Naive thymus-derived CD4-positive, alpha-beta T cell (primary cell): ENCODE results near the gene CD74. TPM values are rescaled to one million over a fixed set of nuclear protein-coding genes. Genes with fewer than 3 reads are reported as not detected.

Source experiments
- ATAC-seq: fragments of 150-1000 bp; cut with Tn5 transposase; 2 replicates; pipeline ENCODE4 v1.10.0; 2021; ENCODE audit warnings: mild to moderate bottlenecking, moderate library complexity
- CTCF ChIA-PET: fragments of 350-600 bp; sonication (Branson Sonifier 250); formaldehyde crosslinking; loops from one replicate; lab custom pipeline; 2021; ENCODE audit warnings: antibody characterized with exemption; lab: Charles Lee
- POLR2A ChIA-PET: fragments of 350-600 bp; sonication (Branson Sonifier 250); formaldehyde crosslinking; loops from one replicate; lab custom pipeline; 2021; ENCODE audit warnings: antibody characterized with exemption, inconsistent platforms; lab: Charles Lee
- DNase-seq, 9 donors: peaks; one replicate each; pipeline versions ENCODE4 v3.0.0 to v3.0.0-alpha.2; 2020 to 2022; ENCODE audit warnings: mixed read lengths in 1 of 9
- H3K27ac ChIP-seq: one replicate; pipeline ENCODE4 v1.7.0; 2013; ENCODE audit warnings: mild to moderate bottlenecking, low read depth, low read length, moderate library complexity
- H3K27me3 ChIP-seq, 2 donors: one replicate each; pipeline ENCODE4 v1.7.0; 2013; ENCODE audit warnings: low read length in 2 of 2, mild to moderate bottlenecking in 2 of 2, moderate library complexity in 2 of 2; ENCODE audit not compliant: control insufficient read depth in 2 of 2, insufficient read depth in 2 of 2
- H3K36me3 ChIP-seq, 3 experiments: 1 replicate in 2 of 3; 2 replicates in 1 of 3; pipeline ENCODE4 v1.7.0; 2013; ENCODE audit warnings: low read length in 3 of 3, mild to moderate bottlenecking in 3 of 3, moderate library complexity in 1 of 3; ENCODE audit not compliant: insufficient read depth in 3 of 3, control insufficient read depth in 2 of 3
- H3K4me1 ChIP-seq, 2 donors: one replicate each; pipeline ENCODE4 v1.7.0; 2013; ENCODE audit warnings: low read length in 2 of 2, mild to moderate bottlenecking in 2 of 2, moderate library complexity in 1 of 2; ENCODE audit not compliant: control insufficient read depth in 2 of 2, insufficient read depth in 2 of 2
- H3K4me3 ChIP-seq: 2 replicates; pipeline ENCODE4 v1.7.0; 2013; ENCODE audit warnings: mild to moderate bottlenecking, low read length
- H3K9me3 ChIP-seq, 3 experiments: 1 replicate in 2 of 3; 2 replicates in 1 of 3; pipeline ENCODE4 v1.7.0; 2013; ENCODE audit warnings: low read length in 3 of 3; ENCODE audit not compliant: control insufficient read depth in 2 of 3
- H3K27ac Mint-ChIP-seq, 9 donors: one replicate each; pipeline ENCODE4 v1.8.0; 2020 to 2022; ENCODE audit warnings: mixed read lengths in 9 of 9, mild to moderate bottlenecking in 8 of 9, moderate library complexity in 5 of 9, inconsistent platforms in 2 of 9
- H3K27me3 Mint-ChIP-seq, 5 donors: one replicate each; pipeline ENCODE4 v1.8.0; 2021 to 2022; ENCODE audit warnings: mixed read lengths in 5 of 5, mild to moderate bottlenecking in 1 of 5
- H3K36me3 Mint-ChIP-seq, 5 donors: one replicate each; pipeline ENCODE4 v1.8.0; 2020 to 2022; ENCODE audit warnings: mixed read lengths in 5 of 5, mild to moderate bottlenecking in 3 of 5, inconsistent platforms in 1 of 5
- H3K4me1 Mint-ChIP-seq, 7 donors: one replicate each; pipeline ENCODE4 v1.8.0; 2020 to 2022; ENCODE audit warnings: mixed read lengths in 7 of 7, mild to moderate bottlenecking in 3 of 7, inconsistent platforms in 1 of 7
- H3K4me3 Mint-ChIP-seq, 10 donors: one replicate each; pipeline ENCODE4 v1.8.0; 2020 to 2022; ENCODE audit warnings: mild to moderate bottlenecking in 10 of 10, mixed read lengths in 10 of 10, moderate library complexity in 6 of 10, inconsistent platforms in 2 of 10
- H3K9me3 Mint-ChIP-seq, 11 donors: one replicate each; pipeline ENCODE4 v1.8.0; 2020 to 2022; ENCODE audit warnings: mixed read lengths in 11 of 11, mild to moderate bottlenecking in 4 of 11, inconsistent platforms in 1 of 11, moderate library complexity in 1 of 11
- intact Hi-C, 2 donors: fragments of 100-400 bp; cut with micrococcal nuclease; formaldehyde crosslinking; loops; one replicate each; pipeline ENCODE4 v1.15.1; 2023
- polyA plus RNA-seq, 2 donors: library from polyadenylated mRNA; unstranded; fragments of 300-500 nt; fragmentation: Illumina TruSeq; gene quantifications; one replicate each; pipeline ENCODE4 v1.2.3, GENCODE V29; 2021
- total RNA-seq, 6 experiments: library from RNA in 5 of 6; stranded (reverse) in 5 of 6; gene quantifications; 1 replicate in 5 of 6; 2 replicates in 1 of 6; pipeline ENCODE4 v1.2.3 and lab custom pipeline; 2021 to 2026

Gene CD74
- total and polyA plus RNA-seq, 7 experiments from 2014 or later, result 153 to 1,948 (median 413) TPM

DNA sequence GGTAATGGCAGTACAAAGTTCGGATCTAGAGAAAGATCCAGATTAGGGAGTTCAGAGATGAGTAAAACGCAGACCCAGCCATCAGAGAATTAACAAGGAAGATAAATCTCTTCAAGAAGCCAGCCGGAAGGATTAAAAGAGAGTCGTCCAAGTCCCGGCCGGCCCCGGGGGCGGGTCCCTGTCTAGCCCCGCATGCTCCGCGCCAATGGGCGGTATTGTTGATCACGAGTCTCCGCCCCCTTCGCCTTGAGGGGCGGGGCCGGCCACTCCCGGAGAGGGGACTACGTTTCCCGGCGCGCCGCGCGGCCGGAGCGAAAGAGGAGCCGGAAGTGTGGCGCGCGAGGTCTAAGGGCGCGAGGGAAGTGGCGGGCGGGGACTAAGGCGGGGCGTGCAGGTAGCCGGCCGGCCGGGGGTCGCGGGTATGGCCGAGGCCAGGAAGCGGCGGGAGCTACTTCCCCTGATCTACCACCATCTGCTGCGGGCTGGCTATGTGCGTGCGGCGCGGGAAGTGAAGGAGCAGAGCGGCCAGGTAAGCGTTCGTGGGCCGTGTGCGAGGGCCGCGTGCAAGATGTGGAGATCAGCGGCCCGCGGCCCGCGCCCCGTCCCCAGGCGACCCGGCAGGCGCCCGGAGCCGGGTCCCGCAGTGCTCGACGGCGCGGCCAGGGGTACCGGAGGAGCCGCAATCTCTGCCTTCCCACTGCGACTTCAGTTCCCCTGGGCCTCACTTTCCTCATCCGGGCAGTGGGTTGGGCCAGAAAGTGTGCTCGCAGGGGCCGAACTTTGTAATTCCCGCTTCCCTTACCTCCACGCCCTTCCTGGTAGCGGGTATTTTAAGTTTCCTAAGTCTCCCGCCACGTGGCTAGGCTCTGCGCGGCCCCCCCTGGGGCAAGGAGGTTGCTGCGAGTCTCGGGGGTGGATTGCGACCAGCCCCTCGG, 55.1 kb downstream of the CD74 start, which contains the start of gene TCOF1:
Gene TCOF1 (plus strand): TSS at position 372 of the 935 bp plus-strand sequence. CDS start 50 bp downstream, at position 422.
- intact Hi-C loops, result loop anchor here (1.0 to 10.0 kb wide), 23 partner anchors 53 to 1975 kb away; partner anchors contain the start of genes CSNK1A1 (in 2 of the 2), G3BP1 (in 2 of the 2), HMGXB3 (in 2 of the 2) and RBM22 (in 2 of the 2)
- POLR2A ChIA-PET, result interaction anchor here (1.8 kb wide), 1 partner anchor 92 kb away, joined by 7 read pairs; the partner anchor contains the start of gene RPS14
- Histone ChIP-seq H3K36me3 (peaks cover 3 to 22% (median 5%) of the 10 kb centered on the region in 3 experiments), H3K27ac (peak within 1 kb of the TSS; percentile 81), H3K9me3 (no peaks in the 10 kb centered on the region), H3K4me3 (peak within 1 kb of the TSS; percentile 62), H3K27me3 (no peaks in the 10 kb centered on the region), H3K4me1 (peaks cover 23 to 24% of the 10 kb centered on the region in 2 donors)
- DNase-seq, result peak; percentile 94 to 98 (median 97)
- ATAC-seq, result peak; percentile 100
- peak within 1 kb of the TSS; percentile 87 to 97 (median 96) for H3K27ac Mint-ChIP-seq
- H3K9me3 Mint-ChIP-seq, result no peaks in the 10 kb centered on the region
- peak within 1 kb of the TSS; percentile 85 to 95 (median 91) for H3K4me3 Mint-ChIP-seq
- CTCF ChIA-PET, result interaction anchor here (0.8 kb wide), 1 partner anchor 13 kb away, joined by 3 read pairs; no protein-coding TSS in a partner anchor
- H3K27me3 Mint-ChIP-seq, result peaks cover 0 to 2% (median 0%) of the 10 kb centered on the region in 5 donors
- peaks cover 35 to 54% (median 48%) of the 10 kb centered on the region in 7 donors for H3K4me1 Mint-ChIP-seq
- H3K36me3 Mint-ChIP-seq, result peaks cover 9 to 22% (median 15%) of the 10 kb centered on the region in 5 donors

DNA sequence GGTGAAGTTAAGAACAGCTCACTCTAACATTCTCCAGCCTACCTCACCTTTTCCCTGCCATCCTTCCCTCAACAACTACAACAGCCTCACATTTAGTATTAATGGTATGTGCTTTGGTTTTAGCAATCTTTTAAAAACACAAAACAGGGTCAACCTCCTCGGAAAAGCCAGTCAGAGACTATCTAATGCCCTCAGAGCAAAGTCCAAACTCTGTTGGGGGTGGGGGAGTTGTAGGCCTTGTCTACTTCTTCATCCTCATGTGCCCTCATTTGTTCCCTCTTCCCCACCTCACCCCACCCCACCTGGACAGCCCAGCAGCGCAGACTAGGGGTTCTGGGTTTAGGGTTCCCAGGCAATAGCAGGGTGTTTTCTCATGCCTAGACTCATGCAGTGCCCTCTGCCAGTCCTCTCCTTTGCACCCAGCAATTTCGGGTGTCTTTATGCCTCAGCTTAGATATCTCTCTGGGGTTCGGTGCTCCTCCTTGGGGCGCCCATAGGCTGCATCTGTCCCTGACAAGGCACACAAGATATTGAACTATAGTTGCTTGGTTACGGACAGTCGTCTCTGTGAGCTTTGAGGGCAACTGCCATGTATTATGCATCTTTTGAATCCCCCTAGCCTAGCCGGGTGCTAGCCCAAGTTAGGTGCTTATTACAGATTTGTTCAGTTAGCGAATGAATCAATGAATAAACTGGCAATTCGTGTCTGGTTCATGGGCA, 56.0 kb downstream of the CD74 start:
- intact Hi-C loops, result loop anchor here (1.0 to 10.0 kb wide), 23 partner anchors 54 to 1974 kb away; partner anchors contain the start of genes CSNK1A1 (in 2 of the 2), G3BP1 (in 2 of the 2), HMGXB3 (in 2 of the 2) and RBM22 (in 2 of the 2)
- H3K27me3 Mint-ChIP-seq, result peaks cover 0 to 5% (median 0%) of the 10 kb centered on the region in 5 donors
- DNase-seq (no peak), ATAC-seq (no peak)
- Histone ChIP-seq H3K27ac (peak overlapping the region; percentile 81), H3K4me1 (peaks cover 23 to 24% of the 10 kb centered on the region in 2 donors), H3K9me3 (no peaks in the 10 kb centered on the region), H3K27me3 (no peaks in the 10 kb centered on the region), H3K36me3 (peaks cover 0 to 13% (median 4%) of the 10 kb centered on the region in 3 experiments), H3K4me3 (peak overlapping the region; percentile 62)
- CTCF ChIA-PET, result interaction anchor here (0.8 to 1.1 kb wide), 2 partner anchors 13 to 343 kb away, joined by 3 read pairs; no protein-coding TSS in a partner anchor
- peaks cover 5 to 13% (median 11%) of the 10 kb centered on the region in 5 donors for H3K36me3 Mint-ChIP-seq
- no peaks in the 10 kb centered on the region for H3K9me3 Mint-ChIP-seq
- peak overlapping the region; percentile 81 to 97 (median 96) for H3K27ac Mint-ChIP-seq
- peaks cover 30 to 48% (median 40%) of the 10 kb centered on the region in 7 donors for H3K4me1 Mint-ChIP-seq
- peak overlapping the region; percentile 85 to 95 (median 91) for H3K4me3 Mint-ChIP-seq
- POLR2A ChIA-PET, result interaction anchor here (1.0 to 1.8 kb wide), 2 partner anchors 56 to 93 kb away, joined by 4 to 7 read pairs; partner anchors contain the start of genes CD74 and RPS14

DNA sequence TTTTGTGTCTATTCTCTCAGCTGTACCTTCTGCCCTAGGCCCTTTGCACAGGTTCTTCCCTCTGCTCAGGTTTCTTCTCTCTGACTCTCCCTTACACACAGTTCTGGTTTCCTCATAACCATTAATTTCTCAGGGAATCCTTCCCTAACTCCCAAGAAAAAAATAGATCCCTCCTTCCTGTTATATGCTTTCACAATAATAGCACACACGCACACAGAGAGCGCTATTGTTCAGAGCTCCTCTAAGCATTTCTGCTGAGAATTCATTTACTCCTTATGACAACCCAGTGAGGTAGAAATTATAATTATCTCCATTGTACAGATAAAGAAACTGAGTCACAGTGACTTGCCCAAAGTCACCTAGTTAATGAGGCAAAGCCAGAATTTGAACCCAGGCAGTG, 56.9 kb downstream of the CD74 start:
- no peak overlapping the region for H3K4me3 ChIP-seq
- peaks cover 0 to 5% (median 0%) of the 10 kb centered on the region in 3 experiments for H3K36me3 ChIP-seq
- no peak overlapping the region for H3K27ac ChIP-seq
- H3K9me3 ChIP-seq, result no peaks in the 10 kb centered on the region
- H3K4me1 ChIP-seq, result peaks cover 24 to 27% of the 10 kb centered on the region in 2 donors
- POLR2A ChIA-PET, result interaction anchor here (0.8 to 1.0 kb wide), 2 partner anchors 55 to 57 kb away, joined by 3 to 4 read pairs; partner anchors contain the start of gene CD74
- H3K36me3 Mint-ChIP-seq, result peaks cover 0 to 9% (median 7%) of the 10 kb centered on the region in 5 donors
- DNase-seq (no peak), ATAC-seq (no peak)
- CTCF ChIA-PET, result interaction anchor here (1.1 kb wide), 1 partner anchor 344 kb away, joined by 3 read pairs; no protein-coding TSS in a partner anchor
- H3K27me3 Mint-ChIP-seq, result peaks cover 0 to 5% (median 0%) of the 10 kb centered on the region in 5 donors
- peak overlapping the region in 1 of 9 donors; percentile 63 for H3K27ac Mint-ChIP-seq
- H3K27me3 ChIP-seq, result no peaks in the 10 kb centered on the region
- peaks cover 32 to 47% (median 40%) of the 10 kb centered on the region in 7 donors for H3K4me1 Mint-ChIP-seq
- H3K9me3 Mint-ChIP-seq, result no peaks in the 10 kb centered on the region
- intact Hi-C loops, result loop anchor here (2.0 to 10.0 kb wide), 9 partner anchors 393 to 1973 kb away; partner anchors contain the start of genes ATOX1 (in 1 of the 2), CSNK1A1 (in 1 of the 2), FBXO38 (in 1 of the 2) and G3BP1 (in 1 of the 2)
- no peak overlapping the region for H3K4me3 Mint-ChIP-seq

DNA sequence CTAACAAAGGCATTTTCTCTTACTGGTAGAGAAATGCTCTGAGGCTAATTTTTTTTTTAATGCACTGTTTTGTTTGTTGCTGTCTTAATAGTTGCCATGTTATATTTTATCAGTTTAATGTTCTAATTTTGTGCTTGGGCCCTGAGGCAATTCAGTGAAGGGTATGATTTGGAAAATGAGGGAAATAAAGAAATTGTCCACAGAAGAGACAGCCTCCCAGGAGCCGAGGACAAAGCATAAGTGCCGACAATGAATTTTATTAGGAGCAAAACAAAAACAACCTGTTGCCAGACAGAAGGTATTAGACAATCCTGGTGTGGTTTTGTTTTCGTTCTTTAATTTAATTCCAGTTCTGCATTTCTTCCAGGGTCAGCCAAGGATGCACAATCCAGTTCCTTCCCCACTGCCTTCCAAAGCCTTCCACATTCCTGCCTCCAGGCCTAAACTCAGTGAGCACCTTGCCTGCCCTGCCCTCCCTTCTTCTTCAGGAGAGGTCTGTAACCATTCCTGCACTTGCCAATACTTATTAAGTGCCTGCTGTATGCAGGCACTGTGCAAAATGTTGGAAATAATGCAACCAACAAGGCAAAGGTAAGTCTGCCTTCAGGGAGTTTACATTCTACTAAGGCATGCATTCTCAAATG, 59.6 kb downstream of the CD74 start:
- intact Hi-C loops, result loop anchor here in 1 of 2 donors (5.0 to 10.0 kb wide), 2 partner anchors 136 to 1422 kb away; partner anchors contain the start of gene G3BP1
- no peak for ATAC-seq
- DNase-seq, result no peak
- Histone ChIP-seq H3K27me3 (no peaks in the 10 kb centered on the region), H3K4me1 (peaks cover 9 to 15% of the 10 kb centered on the region in 2 donors), H3K27ac (no peak overlapping the region), H3K36me3 (no peaks in the 10 kb centered on the region), H3K9me3 (no peaks in the 10 kb centered on the region), H3K4me3 (no peak overlapping the region)
- H3K4me3 Mint-ChIP-seq, result no peak overlapping the region
- no peaks in the 10 kb centered on the region for H3K9me3 Mint-ChIP-seq
- peaks cover 0 to 5% (median 0%) of the 10 kb centered on the region in 5 donors for H3K27me3 Mint-ChIP-seq
- H3K36me3 Mint-ChIP-seq, result no peaks in the 10 kb centered on the region
- ChIA-PET CTCF (no interaction called here), POLR2A (no interaction called here)
- peaks cover 15 to 32% (median 23%) of the 10 kb centered on the region in 7 donors for H3K4me1 Mint-ChIP-seq
- no peak overlapping the region for H3K27ac Mint-ChIP-seq

DNA sequence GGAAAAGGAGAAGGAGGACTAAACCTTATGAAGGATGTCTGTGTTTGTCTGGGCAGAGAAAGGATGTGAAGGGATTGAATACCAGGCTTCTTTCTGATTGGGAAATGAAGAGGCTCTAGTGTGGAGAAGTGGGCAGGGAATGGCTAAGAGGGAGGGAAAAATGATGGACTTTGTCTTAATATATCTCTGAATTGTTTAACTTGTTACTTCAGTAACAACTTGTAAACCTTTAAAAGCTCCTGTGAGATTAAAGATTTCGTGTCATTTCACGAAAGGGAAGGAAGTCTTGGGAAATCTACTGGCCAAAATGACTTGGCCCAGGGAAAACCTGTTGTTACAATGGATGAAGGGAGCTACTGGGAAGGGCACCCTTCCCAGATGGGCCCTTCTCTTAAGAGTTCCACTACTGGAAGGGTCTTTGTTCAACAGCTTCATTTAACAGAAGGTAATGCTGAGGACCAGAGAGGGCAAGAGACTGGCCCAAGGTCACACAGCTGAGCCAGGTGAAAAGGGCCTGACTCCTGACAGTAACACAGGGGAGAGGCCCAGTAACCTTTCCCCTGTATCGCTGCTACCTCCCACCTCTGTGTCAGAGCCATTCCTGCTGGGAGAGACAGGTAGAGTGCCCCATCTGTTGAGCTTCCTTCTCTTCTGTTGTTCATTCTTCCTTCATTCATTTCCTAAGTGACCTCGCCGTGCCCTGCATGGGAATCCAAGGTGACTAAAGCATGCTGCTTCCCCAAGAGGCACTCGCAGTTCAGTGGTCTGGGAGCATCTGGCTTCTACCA, 60.3 kb downstream of the CD74 start:
- H3K27me3 Mint-ChIP-seq, result peaks cover 0 to 5% (median 0%) of the 10 kb centered on the region in 5 donors
- ATAC-seq (no peak), DNase-seq (no peak)
- Histone ChIP-seq H3K36me3 (no peaks in the 10 kb centered on the region), H3K27ac (no peak overlapping the region), H3K9me3 (no peaks in the 10 kb centered on the region), H3K4me3 (no peak overlapping the region), H3K4me1 (peaks cover 7 to 13% of the 10 kb centered on the region in 2 donors), H3K27me3 (no peaks in the 10 kb centered on the region)
- H3K27ac Mint-ChIP-seq, result peak overlapping the region in 2 of 9 donors; percentile 7 to 71
- H3K9me3 Mint-ChIP-seq, result no peaks in the 10 kb centered on the region
- CTCF ChIA-PET, result interaction anchor here (1.4 kb wide), 1 partner anchor 60 kb away, joined by 4 read pairs; the partner anchor contains the start of gene CD74
- intact Hi-C loops, result loop anchor here in 1 of 2 donors (5.0 to 10.0 kb wide), 2 partner anchors 135 to 1422 kb away; partner anchors contain the start of gene G3BP1
- POLR2A ChIA-PET, result no interaction called here
- no peaks in the 10 kb centered on the region for H3K36me3 Mint-ChIP-seq
- no peak overlapping the region for H3K4me3 Mint-ChIP-seq
- H3K4me1 Mint-ChIP-seq, result peaks cover 14 to 27% (median 21%) of the 10 kb centered on the region in 7 donors
